DMS153 treated with DMSO at 0.1 percent for 48 hours (cell line): ENCODE results near the gene CCL16.
"Not testable (repeated sequence)": the region's sequence is repeated elsewhere in the genome, so short reads cannot be mapped to it uniquely, and the experiment has no call there.

Experiments used
- DNase-seq: peaks from one replicate; lab custom pipeline; 2025; ENCODE audit not compliant: unreplicated experiment; lab: John Stamatoyannopoulos, UW

The CCL16 gene

DNA sequence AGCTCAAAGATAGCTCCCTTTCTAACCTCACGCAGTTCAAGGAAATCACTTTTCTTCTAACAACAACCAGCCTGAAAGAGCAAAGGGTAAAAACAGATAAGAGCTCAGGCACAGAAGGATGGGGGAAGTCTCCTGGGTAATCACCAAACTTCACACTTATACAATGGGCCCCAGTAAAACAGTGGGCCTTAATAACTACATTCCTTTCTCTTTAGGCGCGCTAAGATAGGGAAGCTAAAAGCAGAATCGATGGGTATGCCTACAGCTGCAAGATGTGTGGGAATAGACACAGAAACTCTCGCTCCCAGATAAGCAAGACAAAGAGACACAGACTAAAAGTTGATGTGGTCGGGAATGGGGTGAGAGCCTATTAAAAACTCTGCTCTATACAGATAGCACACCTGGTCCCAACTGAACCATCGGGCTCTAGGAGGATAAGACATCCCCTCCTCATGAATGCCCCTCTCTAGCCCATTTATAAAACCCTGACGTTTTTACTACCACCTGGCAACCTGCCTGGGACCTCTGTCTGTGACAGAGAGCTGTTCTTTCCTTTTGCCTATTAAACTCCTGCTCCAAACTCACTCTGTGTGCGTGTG is 38.6 kb downstream of the CCL16 start:
- no peak for DNase-seq

DNA sequence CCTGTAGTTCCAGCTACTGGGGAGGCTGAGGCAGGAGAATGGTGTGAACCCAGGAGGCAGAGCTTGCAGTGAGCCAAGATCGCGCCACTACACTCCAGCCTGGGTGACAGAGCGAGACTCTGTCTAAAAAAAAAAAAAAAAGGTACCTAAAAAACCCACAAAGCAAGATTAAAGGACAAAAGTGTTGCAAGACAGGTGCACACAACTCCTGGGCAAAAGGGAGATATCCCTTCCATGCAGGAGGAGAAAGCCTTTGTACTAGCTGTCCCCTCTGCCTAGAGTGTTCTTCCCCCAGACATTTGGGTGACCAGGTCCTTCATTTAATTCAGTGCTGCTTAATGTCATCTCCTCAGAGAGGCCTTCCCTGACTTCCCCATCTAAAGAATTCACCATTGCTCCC is 42.8 kb downstream of the CCL16 start:
- DNase-seq, result not testable (repeated sequence)

DNA sequence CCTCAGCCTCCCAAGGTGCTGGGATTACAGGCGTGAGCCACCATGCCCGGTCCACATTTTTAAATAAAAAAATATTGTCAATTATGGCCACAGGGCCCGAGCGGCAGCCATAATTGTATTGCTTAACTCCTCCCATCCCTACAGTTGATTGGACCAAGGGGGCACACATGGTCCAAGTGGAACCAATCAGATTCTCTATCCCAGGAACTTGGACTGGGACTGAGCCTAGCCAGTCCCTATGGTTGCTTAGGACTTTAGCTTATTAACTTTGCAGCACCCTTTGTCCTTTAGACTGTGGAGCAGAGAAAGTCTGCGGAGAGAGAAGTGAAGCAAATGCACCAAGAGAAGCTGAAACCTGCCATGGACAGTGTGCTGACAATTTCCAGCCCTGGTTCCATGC is 45.2 kb downstream of the CCL16 start:
- no peak for DNase-seq

DNA sequence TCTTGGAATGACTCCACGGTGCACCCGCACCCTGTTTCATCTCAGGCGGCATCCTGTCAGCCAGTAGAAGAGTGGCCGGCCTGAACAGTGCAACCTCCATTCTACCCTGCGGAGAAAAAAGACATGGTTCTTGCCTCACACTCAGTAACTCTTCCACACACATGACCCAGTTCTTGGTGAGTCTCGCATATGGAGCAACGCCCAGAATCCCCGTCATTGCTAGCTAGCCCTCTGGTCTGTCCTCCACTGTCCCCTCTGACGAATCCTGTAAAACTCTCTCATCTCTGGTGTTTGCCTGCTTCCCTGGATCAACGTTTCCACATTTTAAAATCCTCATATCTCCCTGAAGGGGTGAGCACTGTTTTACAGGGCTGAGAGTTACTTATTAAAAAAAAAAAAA is 46.5 kb downstream of the CCL16 start:
- no peak for DNase-seq

DNA sequence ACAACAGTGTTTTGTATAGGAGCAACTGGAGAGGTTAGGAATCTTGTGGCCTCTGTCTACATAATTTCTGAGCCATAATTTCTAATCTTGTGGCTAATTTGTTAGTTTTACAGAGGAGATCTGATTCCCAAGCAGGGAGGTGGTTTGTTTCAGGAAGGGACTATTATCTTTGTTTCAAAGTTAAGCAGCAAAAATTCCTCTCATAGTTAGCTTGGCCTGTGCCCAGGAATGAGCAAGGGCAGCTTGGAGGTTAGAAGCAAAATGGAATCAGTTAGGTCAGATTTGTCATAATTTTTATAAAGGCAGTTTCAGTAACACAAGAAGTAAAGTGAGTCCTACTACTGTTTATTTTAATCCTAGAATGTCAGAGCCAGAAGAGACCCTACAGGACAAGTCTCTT is 48.7 kb downstream of the CCL16 start:
- DNase-seq, result no peak

DNA sequence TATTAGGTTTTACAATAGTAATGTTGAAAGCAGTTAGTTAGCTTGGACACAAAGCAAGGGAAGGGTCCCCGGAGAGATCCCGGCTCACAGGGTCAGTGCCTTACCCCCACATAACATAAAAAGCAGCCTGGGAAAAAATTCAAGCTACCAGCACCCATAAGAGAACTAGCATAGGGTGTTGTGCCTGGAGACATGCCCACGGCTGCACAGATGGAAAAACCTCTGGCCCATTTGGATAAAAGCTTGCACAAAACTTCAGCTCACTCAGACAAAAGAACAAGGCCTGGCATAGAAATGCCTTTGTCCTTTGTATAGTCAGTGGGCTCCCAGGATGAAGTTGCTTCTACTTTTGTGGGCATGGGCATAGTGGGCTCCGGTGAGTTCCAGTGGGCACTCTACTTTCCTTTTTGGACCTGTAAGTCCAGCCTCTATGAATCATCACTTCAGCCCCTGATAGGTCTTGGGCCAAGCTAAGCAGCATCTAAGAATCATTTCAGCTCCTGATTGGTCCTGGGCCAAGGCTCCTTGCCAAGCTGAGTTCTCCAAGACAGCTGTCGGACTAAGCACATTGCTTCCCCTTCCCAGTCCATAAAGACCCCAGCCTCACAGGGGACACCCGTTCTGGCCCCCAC is 49.4 kb downstream of the CCL16 start:
- no peak for DNase-seq

DNA sequence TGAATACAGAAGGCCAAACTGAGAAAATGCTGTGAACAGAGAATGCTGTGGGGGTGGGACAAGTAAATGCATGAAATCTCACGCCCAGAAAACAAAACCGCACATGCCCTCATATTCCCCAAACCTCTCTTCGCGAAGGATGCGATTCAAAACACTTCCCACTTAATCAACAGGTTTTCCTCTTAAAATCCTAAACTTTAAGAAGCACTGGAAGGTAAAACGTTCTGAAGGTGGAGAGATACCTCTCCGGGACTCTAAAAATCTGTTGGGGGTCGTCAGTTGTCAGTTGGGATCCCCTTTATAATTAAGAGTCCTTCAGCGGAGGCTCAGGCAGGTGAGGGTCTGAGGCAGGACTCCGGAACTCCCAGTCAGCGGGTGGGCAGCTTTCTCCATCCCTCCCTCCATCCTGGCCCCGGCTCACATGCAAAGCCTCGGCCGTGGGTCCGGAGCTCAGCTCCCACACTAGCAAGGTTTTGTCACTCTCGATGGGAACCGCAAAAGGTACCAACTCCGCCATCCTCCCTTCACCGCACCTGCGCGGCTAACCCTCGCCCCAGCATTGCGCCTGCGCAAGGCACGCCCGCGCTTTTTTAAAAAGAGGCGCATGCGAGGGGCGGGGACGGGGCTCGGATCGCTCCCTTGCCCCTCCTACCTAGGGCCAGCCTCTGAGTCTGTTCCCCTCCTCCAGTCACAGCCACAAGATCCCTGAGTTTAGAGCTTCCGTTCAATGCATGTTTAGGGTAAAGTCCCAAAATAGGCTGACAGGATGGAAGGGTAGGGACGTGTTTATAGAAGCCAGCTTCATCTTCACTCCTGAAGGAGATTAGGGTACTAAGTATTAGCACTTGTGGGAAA is 50.9 kb downstream of the CCL16 start, which contains the start of gene RDM1:
Gene RDM1 (minus strand): TSS at position 563 of the 855 bp plus-strand sequence. CDS start 46 bp downstream, at position 517.
- peak; percentile 56 for DNase-seq

DNA sequence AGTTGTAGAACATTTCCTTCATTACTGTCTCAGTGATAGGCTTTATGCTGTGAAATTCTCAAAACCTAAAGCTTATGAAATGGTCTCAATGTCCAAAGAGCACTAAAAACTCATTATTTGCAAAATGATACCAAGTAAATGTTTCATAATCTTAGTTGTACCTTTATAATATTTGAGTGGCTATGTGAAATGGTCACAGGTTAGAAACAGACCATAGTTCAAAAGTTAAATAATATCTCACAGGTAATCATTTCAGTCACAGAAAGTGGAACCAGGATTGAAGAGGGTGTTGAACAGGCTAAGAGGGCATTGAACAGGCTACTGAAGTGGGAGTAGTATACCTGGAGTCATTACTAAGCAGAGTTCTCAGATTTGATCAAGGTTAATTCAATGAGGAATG is 53.6 kb downstream of the CCL16 start:
- no peak for DNase-seq
